ENCODE measurements around the gene C12orf76. TPM values are rescaled to one million over a fixed set of nuclear protein-coding genes. Genes with fewer than 3 reads are reported as not detected.
"Not testable (repeated sequence)": the region's sequence is repeated elsewhere in the genome, so short reads cannot be mapped to it uniquely, and the experiment has no call there.

The C12orf76 gene
- total RNA-seq, 1 experiment from 2014 or later: 9.7 TPM

GRCh38 chr12:110088936-110089335 is 40.6 kb upstream of the C12orf76 start:
- H3K9me3 ChIP-seq (ENCODE audit: control insufficient read depth, low read depth, low read length): no peaks in the 10 kb centered on the region
- H3K4ac ChIP-seq (ENCODE audit: low read depth, low read length): no peak overlapping the region
- no peak overlapping the region for H3K4me2 ChIP-seq (ENCODE audit: insufficient read depth, insufficient read length, low read length)
- H2BK20ac ChIP-seq (ENCODE audit: low read depth, low read length, poor library complexity, severe bottlenecking): no peak overlapping the region
- no peaks in the 10 kb centered on the region for H3K27me3 ChIP-seq (ENCODE audit: insufficient read depth, low read length)
- no peak overlapping the region for H2AFZ ChIP-seq (ENCODE audit: low read length)
- no peak overlapping the region for H4K5ac ChIP-seq (ENCODE audit: insufficient read length, low read depth, low read length)
- H3K4me1 ChIP-seq (ENCODE audit: insufficient read depth, low read length): no peaks in the 10 kb centered on the region
- Mint-ChIP-seq H3K27me3 (ENCODE audit: low read depth) (peaks cover 33% of the 10 kb centered on the region), H3K9me3 (no peaks in the 10 kb centered on the region), H3K4me1 (no peaks in the 10 kb centered on the region), H3K36me3 (ENCODE audit: insufficient read depth in 1 of 3, low read depth in 3 of 3) (no peaks in the 10 kb centered on the region), H3K4me3 (no peak overlapping the region), H3K27ac (no peak overlapping the region)
- no peaks in the 10 kb centered on the region for H4K20me1 ChIP-seq (ENCODE audit: control insufficient read depth, insufficient read depth, insufficient read length)
- no peak overlapping the region for H3K18ac ChIP-seq (ENCODE audit: insufficient read length, low read depth, low read length)
- no peak overlapping the region for H3K23ac ChIP-seq (ENCODE audit: insufficient read length, low read depth, low read length)
- no peak overlapping the region for H3T11ph ChIP-seq (ENCODE audit: low read length)
- H2BK15ac ChIP-seq (ENCODE audit: low read depth, low read length): no peak overlapping the region
- DNase-seq: no peak
- no peak overlapping the region for H3K14ac ChIP-seq (ENCODE audit: insufficient read depth, low read length)
- H4K8ac ChIP-seq (replicated peaks; ENCODE audit: insufficient read length, low read depth, low read length): no peak overlapping the region
- H3K23me2 ChIP-seq (ENCODE audit: insufficient read length, low read depth, low read length, poor library complexity, severe bottlenecking): no peaks in the 10 kb centered on the region
- H2AK5ac ChIP-seq (ENCODE audit: insufficient read length, low read length): no peak overlapping the region
- H3K27ac ChIP-seq (ENCODE audit: insufficient read length, low read depth, low read length): no peak overlapping the region
- WGBS (ENCODE audit: extremely low coverage, insufficient read length, low lambda C conversion rate): no CpG with 5 or more reads among the region's 5 CpGs
- H3K79me1 ChIP-seq (ENCODE audit: insufficient read depth, low read depth, low read length, poor library complexity, severe bottlenecking): no peaks in the 10 kb centered on the region
- H2BK12ac ChIP-seq (ENCODE audit: insufficient read length, low read depth, low read length): no peak overlapping the region
- H3K9ac ChIP-seq (ENCODE audit: extremely low read depth, insufficient read length, low read length): no peak overlapping the region
- H2BK5ac ChIP-seq (ENCODE audit: insufficient read length, low read length): no peak overlapping the region
- H4K91ac ChIP-seq (ENCODE audit: insufficient read length, low read depth, low read length): no peak overlapping the region
- H3K56ac ChIP-seq (ENCODE audit: insufficient read length, low read depth, low read length): no peak overlapping the region
- no peak for TF ChIP-seq CTCF (conservative IDR thresholded peaks at IDR 0.05)
- no peak overlapping the region for H2BK120ac ChIP-seq (ENCODE audit: low read depth, low read length, poor library complexity, severe bottlenecking)
- H3K79me2 ChIP-seq (ENCODE audit: insufficient read depth, low read length): no peaks in the 10 kb centered on the region

GRCh38 chr12:110088216-110088615 is 39.9 kb upstream of the C12orf76 start:
- not testable (repeated sequence) for H2AFZ ChIP-seq (ENCODE audit: low read length); H3K9me3 Mint-ChIP-seq; H3K23ac ChIP-seq (ENCODE audit: insufficient read length, low read depth, low read length); H4K8ac ChIP-seq (replicated peaks; ENCODE audit: insufficient read length, low read depth, low read length); H3K36me3 Mint-ChIP-seq (ENCODE audit: insufficient read depth in 1 of 3, low read depth in 3 of 3); H2BK5ac ChIP-seq (ENCODE audit: insufficient read length, low read length); H3K9me3 ChIP-seq (ENCODE audit: control insufficient read depth, low read depth, low read length); H2BK20ac ChIP-seq (ENCODE audit: low read depth, low read length, poor library complexity, severe bottlenecking); H2AK5ac ChIP-seq (ENCODE audit: insufficient read length, low read length); H3K79me1 ChIP-seq (ENCODE audit: insufficient read depth, low read depth, low read length, poor library complexity, severe bottlenecking); DNase-seq; H3K4me1 ChIP-seq (ENCODE audit: insufficient read depth, low read length); H4K91ac ChIP-seq (ENCODE audit: insufficient read length, low read depth, low read length); H4K5ac ChIP-seq (ENCODE audit: insufficient read length, low read depth, low read length); H2BK15ac ChIP-seq (ENCODE audit: low read depth, low read length); H3K4ac ChIP-seq (ENCODE audit: low read depth, low read length); H3K4me3 Mint-ChIP-seq; H2BK12ac ChIP-seq (ENCODE audit: insufficient read length, low read depth, low read length); H3K18ac ChIP-seq (ENCODE audit: insufficient read length, low read depth, low read length); H3K27ac ChIP-seq (ENCODE audit: insufficient read length, low read depth, low read length); H2BK120ac ChIP-seq (ENCODE audit: low read depth, low read length, poor library complexity, severe bottlenecking); H3K27ac Mint-ChIP-seq; H3K9ac ChIP-seq (ENCODE audit: extremely low read depth, insufficient read length, low read length); H3T11ph ChIP-seq (ENCODE audit: low read length); H3K56ac ChIP-seq (ENCODE audit: insufficient read length, low read depth, low read length); H3K14ac ChIP-seq (ENCODE audit: insufficient read depth, low read length); H4K20me1 ChIP-seq (ENCODE audit: control insufficient read depth, insufficient read depth, insufficient read length); H3K27me3 ChIP-seq (ENCODE audit: insufficient read depth, low read length); H3K4me2 ChIP-seq (ENCODE audit: insufficient read depth, insufficient read length, low read length); H3K4me1 Mint-ChIP-seq; H3K23me2 ChIP-seq (ENCODE audit: insufficient read length, low read depth, low read length, poor library complexity, severe bottlenecking); H3K79me2 ChIP-seq (ENCODE audit: insufficient read depth, low read length)
- WGBS (ENCODE audit: extremely low coverage, insufficient read length, low lambda C conversion rate): no CpG with 5 or more reads among the region's 6 CpGs
- peaks cover 28% of the 10 kb centered on the region for H3K27me3 Mint-ChIP-seq (ENCODE audit: low read depth)

All from H9 (cell line).